8988T (cell line): ENCODE results near the gene TPMT.
"Not testable (repeated sequence)": the region's sequence is repeated elsewhere in the genome, so short reads cannot be mapped to it uniquely, and the experiment has no call there.

Experiments used
- DNase-seq: peaks from one replicate; pipeline ENCODE4 v3.0.0; 2011

Gene TPMT

GRCh38 chr6:18154507-18155149 is at the start of gene TPMT:
TSS of gene TPMT (minus strand) at chr6:18155077. CDS start at chr6:18149127, 5,950 bp downstream.
- no peak for DNase-seq

- no peak for DNase-seq
These were observed 48.9 kb upstream of the TPMT start for GRCh38 chr6:18203786-18204185.

- DNase-seq: no peak
These were observed 37.1 kb upstream of the TPMT start for GRCh38 chr6:18192026-18192425.

- no peak for DNase-seq
These were observed 34.3 kb upstream of the TPMT start for GRCh38 chr6:18189196-18189595.

- DNase-seq: no peak
These were observed 32.8 kb upstream of the TPMT start for GRCh38 chr6:18187701-18188100.

- DNase-seq: no peak
These were observed 31.8 kb upstream of the TPMT start for GRCh38 chr6:18186540-18187250.

- DNase-seq: no peak
These were observed 31.2 kb upstream of the TPMT start for GRCh38 chr6:18186033-18186432.

GRCh38 chr6:18185624-18186023 is 30.7 kb upstream of the TPMT start:
- no peak for DNase-seq

GRCh38 chr6:18183766-18184165 is 28.9 kb upstream of the TPMT start:
- DNase-seq: no peak

- DNase-seq: no peak
These were observed 27.7 kb upstream of the TPMT start for GRCh38 chr6:18182568-18182967.

GRCh38 chr6:18179770-18180356 is 25.0 kb upstream of the TPMT start:
- no peak for DNase-seq

- no peak for DNase-seq
These were observed 24.2 kb upstream of the TPMT start for GRCh38 chr6:18178960-18179615.

GRCh38 chr6:18177286-18177965 is 22.5 kb upstream of the TPMT start:
- no peak for DNase-seq

GRCh38 chr6:18176198-18176597 is 21.3 kb upstream of the TPMT start:
- DNase-seq: not testable (repeated sequence)

GRCh38 chr6:18171871-18172270 is 17.0 kb upstream of the TPMT start:
- DNase-seq: no peak

GRCh38 chr6:18168264-18168663 is 13.4 kb upstream of the TPMT start:
- DNase-seq: no peak

GRCh38 chr6:18166312-18167036 is 11.6 kb upstream of the TPMT start:
- DNase-seq: no peak

GRCh38 chr6:18165751-18166150 is 10.9 kb upstream of the TPMT start:
- DNase-seq: no peak

GRCh38 chr6:18162401-18162800 is 7.5 kb upstream of the TPMT start:
- DNase-seq: no peak

- DNase-seq: no peak
These were observed 6.6 kb upstream of the TPMT start for GRCh38 chr6:18161431-18161830.

GRCh38 chr6:18160911-18161310 is 6.0 kb upstream of the TPMT start:
- no peak for DNase-seq

- peak; percentile 62 for DNase-seq
These were observed 1.1 kb upstream of the TPMT start for GRCh38 chr6:18155864-18156421.
